IMR-90 (cell line): ENCODE results near the gene IL31RA. TPM values are rescaled to one million over a fixed set of nuclear protein-coding genes. Genes with fewer than 3 reads are reported as not detected.

Experiments
- ATAC-seq: fragments of 200-7000 bp; cut with Tn5 transposase; 2 replicates; pipeline ENCODE4 v1.9.1; 2020; ENCODE audit warnings: low read depth, mild to moderate bottlenecking, moderate library complexity
- BruUV-seq: library from RNA; stranded (reverse); fragments of 400-500 nt; replicated peaks from 2 replicates; lab custom pipeline; 2021; lab: Mats Ljungman, UMichigan
- CTCF ChIA-PET: fragments of 300-600 bp; formaldehyde crosslinking; extraction: SDS; loops from one replicate; lab custom pipeline; 2021; ENCODE audit warnings: antibody characterized with exemption; lab: Yijun Ruan, JAX
- POLR2A ChIA-PET: fragments of 300-600 bp; sonication (Branson Sonifier 250); formaldehyde crosslinking; loops from one replicate; lab custom pipeline; 2022; ENCODE audit warnings: antibody characterized with exemption; ENCODE audit not compliant: unreplicated experiment; lab: Charles Lee
- DNase-seq: peaks from one replicate; pipeline ENCODE4 v3.0.0; 2013
- H2AFZ ChIP-seq: replicated peaks from 2 replicates; pipeline ENCODE3; 2013; ENCODE audit warnings: low read length, mild to moderate bottlenecking; ENCODE audit not compliant: poor library complexity
- H2AK5ac ChIP-seq: 2 replicates; pipeline ENCODE4 v1.6.1; 2013; ENCODE audit warnings: low read depth, low read length, inconsistent platforms
- H2AK9ac ChIP-seq: replicated peaks from 2 replicates; pipeline ENCODE3; 2013; ENCODE audit warnings: mild to moderate bottlenecking, low read depth, low read length, moderate library complexity; ENCODE audit not compliant: poor library complexity
- H2BK120ac ChIP-seq: 2 replicates; pipeline ENCODE4 v1.6.1; 2013; ENCODE audit warnings: low read depth, low read length, inconsistent platforms
- H2BK15ac ChIP-seq: 3 replicates; pipeline ENCODE4 v1.6.1; 2013; ENCODE audit warnings: low read depth, low read length, inconsistent platforms
- H2BK20ac ChIP-seq: 2 replicates; pipeline ENCODE4 v1.6.1; 2013; ENCODE audit warnings: low read depth, mild to moderate bottlenecking, inconsistent platforms, low read length, moderate library complexity
- H2BK5ac ChIP-seq: 2 replicates; pipeline ENCODE4 v1.6.1; 2013; ENCODE audit warnings: mild to moderate bottlenecking, low read depth, low read length, inconsistent platforms; ENCODE audit not compliant: poor library complexity, severe bottlenecking
- H3K14ac ChIP-seq: replicated peaks from 2 replicates; pipeline ENCODE4 v1.6.1; 2013; ENCODE audit warnings: low read depth, low read length, inconsistent platforms
- H3K18ac ChIP-seq: 2 replicates; pipeline ENCODE4 v1.6.1; 2013; ENCODE audit warnings: low read depth, low read length, control low read depth
- H3K23ac ChIP-seq: 2 replicates; pipeline ENCODE4 v1.6.1; 2013; ENCODE audit warnings: low read depth, low read length, inconsistent platforms
- H3K27ac ChIP-seq: 2 replicates; pipeline ENCODE4 v1.5.1; 2013; ENCODE audit warnings: mild to moderate bottlenecking, control low read depth, low read length; ENCODE audit not compliant: insufficient read depth
- H3K27me3 ChIP-seq: 2 replicates; pipeline ENCODE4 v1.6.1; 2013; ENCODE audit warnings: low read length; ENCODE audit not compliant: control insufficient read depth, insufficient read depth
- H3K36me3 ChIP-seq: 2 replicates; pipeline ENCODE4 v1.6.1; 2013; ENCODE audit warnings: low read length, mixed read lengths; ENCODE audit not compliant: control insufficient read depth, insufficient read depth
- H3K4ac ChIP-seq: 2 replicates; pipeline ENCODE4 v1.6.1; 2013; ENCODE audit warnings: low read depth, low read length, inconsistent platforms
- H3K4me1 ChIP-seq: 2 replicates; pipeline ENCODE4 v1.6.1; 2013; ENCODE audit warnings: low read length, mixed read lengths; ENCODE audit not compliant: control insufficient read depth, insufficient read depth
- H3K4me2 ChIP-seq: 2 replicates; pipeline ENCODE4 v1.6.1; 2013; ENCODE audit warnings: low read depth, mild to moderate bottlenecking, control low read depth, low read length, moderate library complexity
- H3K4me3 ChIP-seq: 2 replicates; pipeline ENCODE4 v1.5.1; 2013; ENCODE audit warnings: low read depth, mild to moderate bottlenecking, control low read depth, low read length, moderate library complexity; ENCODE audit not compliant: insufficient read depth
- H3K56ac ChIP-seq: 2 replicates; pipeline ENCODE4 v1.6.1; 2013; ENCODE audit warnings: low read length, inconsistent platforms; ENCODE audit not compliant: insufficient read depth; ENCODE audit errors: extremely low read depth
- H3K79me1 ChIP-seq, 2 experiments: 2 replicates each; pipeline ENCODE4 v1.6.1; 2013; ENCODE audit warnings: low read length in 2 of 2, inconsistent platforms in 1 of 2, low read depth in 1 of 2
- H3K9ac ChIP-seq: 2 replicates; pipeline ENCODE4 v1.6.1; 2013; ENCODE audit warnings: low read depth, low read length, control low read depth
- H3K9me1 ChIP-seq: 2 replicates; pipeline ENCODE4 v1.6.1; 2013; ENCODE audit warnings: low read length, inconsistent platforms; ENCODE audit not compliant: insufficient read depth
- H3K9me3 ChIP-seq: 2 replicates; pipeline ENCODE4 v1.6.1; 2013; ENCODE audit warnings: low read length; ENCODE audit not compliant: control insufficient read depth, insufficient read depth
- H4K20me1 ChIP-seq: 2 replicates; pipeline ENCODE4 v1.6.1; 2013; ENCODE audit warnings: low read length, inconsistent platforms; ENCODE audit not compliant: insufficient read depth
- H4K5ac ChIP-seq: 2 replicates; pipeline ENCODE4 v1.6.1; 2013; ENCODE audit warnings: mild to moderate bottlenecking, low read depth, low read length, control low read depth
- H4K8ac ChIP-seq, 2 experiments: 2 replicates each; pipeline ENCODE4 v1.6.1; 2013; ENCODE audit warnings: low read depth in 2 of 2, low read length in 2 of 2, control low read depth in 1 of 2, inconsistent platforms in 1 of 2
- H4K91ac ChIP-seq: 2 replicates; pipeline ENCODE4 v1.6.1; 2013; ENCODE audit warnings: low read depth, low read length, inconsistent platforms; ENCODE audit not compliant: insufficient read depth
- BHLHE40 ChIP-seq: fragments of 150-350 bp; IDR thresholded peaks from 2 replicates; pipeline ENCODE4 v1.6.1; 2016; ENCODE audit warnings: mild to moderate bottlenecking, low read depth, low read length
- CEBPB ChIP-seq: IDR thresholded peaks from 2 replicates; pipeline ENCODE4 v1.6.1; 2012; ENCODE audit warnings: low read depth, low read length, improper control_type of control experiment
- CHD1 ChIP-seq: IDR thresholded peaks from 2 replicates; pipeline ENCODE4 v1.6.1; 2012; ENCODE audit warnings: low read depth, low read length, improper control_type of control experiment
- FOS ChIP-seq: fragments of 150-350 bp; IDR thresholded peaks from 2 replicates; pipeline ENCODE4 v1.6.1; 2016; ENCODE audit warnings: low read depth, low read length
- MAFK ChIP-seq: IDR thresholded peaks from 2 replicates; pipeline ENCODE4 v1.6.1; 2012; ENCODE audit warnings: low read depth, low read length, improper control_type of control experiment
- MAZ ChIP-seq: IDR thresholded peaks from 2 replicates; pipeline ENCODE4 v1.6.1; 2012; ENCODE audit warnings: low read depth, mild to moderate bottlenecking, low read length, improper control_type of control experiment, moderate library complexity, borderline replicate concordance
- MXI1 ChIP-seq: IDR thresholded peaks from 2 replicates; pipeline ENCODE4 v1.6.1; 2012; ENCODE audit warnings: low read depth, mild to moderate bottlenecking, low read length, moderate library complexity, borderline replicate concordance
- NFE2L2 ChIP-seq: fragments of 150-350 bp; IDR thresholded peaks from 2 replicates; pipeline ENCODE4 v1.6.1; 2016; ENCODE audit warnings: low read depth, mild to moderate bottlenecking, low read length
- POLR2A ChIP-seq: IDR thresholded peaks from 2 replicates; pipeline ENCODE4 v1.6.1; 2012; ENCODE audit warnings: mild to moderate bottlenecking, low read depth, low read length
- RAD21 ChIP-seq: IDR thresholded peaks from 2 replicates; pipeline ENCODE4 v1.6.1; 2012; ENCODE audit warnings: low read length, improper control_type of control experiment
- RCOR1 ChIP-seq: IDR thresholded peaks from 2 replicates; pipeline ENCODE4 v1.6.1; 2012; ENCODE audit warnings: mild to moderate bottlenecking, low read length, improper control_type of control experiment; ENCODE audit not compliant: insufficient replicate concordance
- RFX5 ChIP-seq: IDR thresholded peaks from 2 replicates; pipeline ENCODE4 v1.8.0; 2012; ENCODE audit warnings: low read depth, mild to moderate bottlenecking, low read length, moderate library complexity
- SMC3 ChIP-seq: fragments of 150-350 bp; IDR thresholded peaks from 2 replicates; pipeline ENCODE4 v1.6.1; 2016; ENCODE audit warnings: low read depth, mild to moderate bottlenecking, antibody characterized with exemption, low read length, moderate library complexity
- dilution Hi-C: fragments of 300-500 bp; cut with HindIII; formaldehyde crosslinking; loops from one replicate; pipeline ENCODE4 v1.14.3; 2018; ENCODE audit warnings: low sequenced_read_pairs; ENCODE audit not compliant: unreplicated experiment
- in situ Hi-C: fragments of 300-500 bp; cut with MboI; formaldehyde crosslinking; loops from 3 replicates; pipeline ENCODE4 v1.14.3; 2019; ENCODE audit warnings: low sequenced_read_pairs, inconsistent platforms, mixed read lengths
- intact Hi-C: fragments of 100-400 bp; cut with micrococcal nuclease; formaldehyde crosslinking; loops from 2 replicates; pipeline ENCODE4 v1.10.0; 2022
- polyA plus RNA-seq, 3 experiments: library from polyadenylated mRNA; depleted of rRNA; stranded (reverse); fragments of >200 nt; gene quantifications; 2 replicates each; pipeline ENCODE4 v1.2.3, GENCODE V29; 2012; ENCODE audit warnings: low replicate concordance in 1 of 3
- total RNA-seq: library from RNA; depleted of rRNA; stranded (reverse); fragments of >200 nt; gene quantifications from 2 replicates; pipeline ENCODE4 v1.2.3, GENCODE V29; 2012
- TF ChIP-seq, protein P1 (sequence below): fragments of 150-350 bp; IDR thresholded peaks from 2 replicates; pipeline ENCODE4 v1.6.1; 2016; ENCODE audit warnings: low read depth, mild to moderate bottlenecking, low read length, moderate library complexity, borderline replicate concordance
- TF ChIP-seq, protein P2 (sequence below): conservative IDR thresholded peaks from 2 replicates; pipeline ENCODE4 v1.5.1; 2012; ENCODE audit warnings: mild to moderate bottlenecking, low read depth, low read length, improper control_type of control experiment
- TF ChIP-seq, protein P3 (sequence below): fragments of 150-350 bp; IDR thresholded peaks from 2 replicates; pipeline ENCODE4 v1.6.1; 2017; ENCODE audit warnings: mild to moderate bottlenecking, antibody characterized with exemption, low read length, low read depth

IL31RA gene
- total and polyA plus RNA-seq, 2 of the 4 experiments (the other 2 are of a cell fraction), result 0.39 to 0.90 TPM

DNA sequence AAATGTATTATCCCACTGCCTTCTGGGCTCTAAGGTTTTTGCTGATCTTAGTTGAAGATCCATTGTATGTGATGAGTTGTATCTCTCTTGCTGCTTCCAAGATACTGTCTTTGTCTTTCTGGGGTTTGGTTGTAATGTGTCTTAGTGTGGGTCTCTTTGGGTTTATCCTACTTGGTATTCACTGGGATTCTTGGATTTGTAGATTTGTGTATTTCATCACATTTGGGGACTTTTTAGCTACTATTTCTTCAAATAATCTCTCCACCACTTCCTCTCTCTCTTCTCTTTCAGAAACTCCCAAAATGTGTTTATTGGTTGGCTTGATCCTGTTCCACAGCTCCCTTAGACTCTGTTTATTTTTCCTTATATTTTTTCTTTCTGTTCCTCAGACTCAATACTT is 26.5 kb downstream of the IL31RA start:
- no peaks in the 10 kb centered on the region for H3K9me3 ChIP-seq
- no peak overlapping the region for H2BK15ac ChIP-seq
- no TSS peak for BruUV-seq
- no peak overlapping the region for H4K5ac ChIP-seq
- H3K27ac ChIP-seq, result no peak overlapping the region
- H4K8ac ChIP-seq, result no peak overlapping the region
- no peak overlapping the region for H2AK5ac ChIP-seq
- H3K23ac ChIP-seq, result no peak overlapping the region
- POLR2A ChIA-PET, result no interaction called here
- no peaks in the 10 kb centered on the region for H3K79me1 ChIP-seq
- no peak overlapping the region for H3K9ac ChIP-seq
- DNase-seq, result no peak
- H3K18ac ChIP-seq, result no peak overlapping the region
- no peak overlapping the region for H3K14ac ChIP-seq
- no peak overlapping the region for H4K91ac ChIP-seq
- no peak overlapping the region for H2BK120ac ChIP-seq
- in situ Hi-C loops (no loop called here), intact Hi-C loops (no loop called here), dilution Hi-C loops (no loop called here)
- H3K4ac ChIP-seq, result no peak overlapping the region
- H3K36me3 ChIP-seq, result no peaks in the 10 kb centered on the region
- no peaks in the 10 kb centered on the region for H4K20me1 ChIP-seq
- H2BK20ac ChIP-seq, result no peak overlapping the region
- H3K27me3 ChIP-seq, result no peaks in the 10 kb centered on the region
- no peak overlapping the region for H3K56ac ChIP-seq
- CTCF ChIA-PET, result no interaction called here
- no peak overlapping the region for H2AFZ ChIP-seq
- H3K4me2 ChIP-seq, result no peak overlapping the region
- H2BK5ac ChIP-seq, result no peak overlapping the region
- TF ChIP-seq SMC3, result no peak
- no peak for TF ChIP-seq POLR2A
- no peak for TF ChIP-seq FOS
- TF ChIP-seq CEBPB, result no peak
- no peak for TF ChIP-seq RAD21
- TF ChIP-seq MAFK, result no peak
- no peak for TF ChIP-seq NFE2L2
- TF ChIP-seq RCOR1, result no peak
- no peak for TF ChIP-seq RFX5
- TF ChIP-seq, protein P1, sequence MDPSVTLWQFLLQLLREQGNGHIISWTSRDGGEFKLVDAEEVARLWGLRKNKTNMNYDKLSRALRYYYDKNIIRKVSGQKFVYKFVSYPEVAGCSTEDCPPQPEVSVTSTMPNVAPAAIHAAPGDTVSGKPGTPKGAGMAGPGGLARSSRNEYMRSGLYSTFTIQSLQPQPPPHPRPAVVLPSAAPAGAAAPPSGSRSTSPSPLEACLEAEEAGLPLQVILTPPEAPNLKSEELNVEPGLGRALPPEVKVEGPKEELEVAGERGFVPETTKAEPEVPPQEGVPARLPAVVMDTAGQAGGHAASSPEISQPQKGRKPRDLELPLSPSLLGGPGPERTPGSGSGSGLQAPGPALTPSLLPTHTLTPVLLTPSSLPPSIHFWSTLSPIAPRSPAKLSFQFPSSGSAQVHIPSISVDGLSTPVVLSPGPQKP, result no peak
- TF ChIP-seq MXI1, result no peak
- TF ChIP-seq, protein P2, sequence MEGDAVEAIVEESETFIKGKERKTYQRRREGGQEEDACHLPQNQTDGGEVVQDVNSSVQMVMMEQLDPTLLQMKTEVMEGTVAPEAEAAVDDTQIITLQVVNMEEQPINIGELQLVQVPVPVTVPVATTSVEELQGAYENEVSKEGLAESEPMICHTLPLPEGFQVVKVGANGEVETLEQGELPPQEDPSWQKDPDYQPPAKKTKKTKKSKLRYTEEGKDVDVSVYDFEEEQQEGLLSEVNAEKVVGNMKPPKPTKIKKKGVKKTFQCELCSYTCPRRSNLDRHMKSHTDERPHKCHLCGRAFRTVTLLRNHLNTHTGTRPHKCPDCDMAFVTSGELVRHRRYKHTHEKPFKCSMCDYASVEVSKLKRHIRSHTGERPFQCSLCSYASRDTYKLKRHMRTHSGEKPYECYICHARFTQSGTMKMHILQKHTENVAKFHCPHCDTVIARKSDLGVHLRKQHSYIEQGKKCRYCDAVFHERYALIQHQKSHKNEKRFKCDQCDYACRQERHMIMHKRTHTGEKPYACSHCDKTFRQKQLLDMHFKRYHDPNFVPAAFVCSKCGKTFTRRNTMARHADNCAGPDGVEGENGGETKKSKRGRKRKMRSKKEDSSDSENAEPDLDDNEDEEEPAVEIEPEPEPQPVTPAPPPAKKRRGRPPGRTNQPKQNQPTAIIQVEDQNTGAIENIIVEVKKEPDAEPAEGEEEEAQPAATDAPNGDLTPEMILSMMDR, result no peak
- no peak for TF ChIP-seq BHLHE40
- TF ChIP-seq MAZ, result no peak
- no peak for TF ChIP-seq CHD1
- TF ChIP-seq, protein P3, sequence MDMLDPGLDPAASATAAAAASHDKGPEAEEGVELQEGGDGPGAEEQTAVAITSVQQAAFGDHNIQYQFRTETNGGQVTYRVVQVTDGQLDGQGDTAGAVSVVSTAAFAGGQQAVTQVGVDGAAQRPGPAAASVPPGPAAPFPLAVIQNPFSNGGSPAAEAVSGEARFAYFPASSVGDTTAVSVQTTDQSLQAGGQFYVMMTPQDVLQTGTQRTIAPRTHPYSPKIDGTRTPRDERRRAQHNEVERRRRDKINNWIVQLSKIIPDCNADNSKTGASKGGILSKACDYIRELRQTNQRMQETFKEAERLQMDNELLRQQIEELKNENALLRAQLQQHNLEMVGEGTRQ, result no peak
- H3K4me1 ChIP-seq, result no peaks in the 10 kb centered on the region
- no peak for ATAC-seq
- H3K9me1 ChIP-seq, result no peaks in the 10 kb centered on the region
- H2AK9ac ChIP-seq, result no peak overlapping the region
- no peak overlapping the region for H3K4me3 ChIP-seq
